Kidney tubule cell (primary cell): Measurements from ENCODE around the gene PRDM1.
"Not testable (repeated sequence)": the region's sequence is repeated elsewhere in the genome, so short reads cannot be mapped to it uniquely, and the experiment has no call there.

Experiments used
- DNase-seq: peaks from one replicate; pipeline ENCODE4 v3.0.0-alpha.2; 2018; ENCODE audit warnings: low spot score

The PRDM1 gene

DNA sequence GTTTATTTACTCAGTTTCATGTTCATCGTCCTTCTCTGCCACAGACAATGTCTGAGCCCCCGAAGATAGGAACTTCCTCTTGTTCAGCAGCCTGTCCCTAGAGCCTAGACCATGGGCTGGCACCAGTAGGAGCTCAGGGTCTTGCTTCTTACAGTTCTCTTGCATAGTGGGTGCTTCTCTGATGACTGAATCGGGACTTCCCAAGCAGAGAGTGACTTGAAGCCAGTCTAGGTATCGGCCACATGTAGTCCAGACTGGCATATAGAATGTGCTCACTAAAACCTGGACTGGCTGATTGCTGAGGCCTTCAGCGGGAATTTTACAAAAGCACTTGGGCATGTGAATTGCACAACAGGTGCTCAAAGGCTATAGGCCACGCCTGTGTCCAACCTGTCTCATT is 52.0 kb downstream of the PRDM1 start:
- no peak for DNase-seq

DNA sequence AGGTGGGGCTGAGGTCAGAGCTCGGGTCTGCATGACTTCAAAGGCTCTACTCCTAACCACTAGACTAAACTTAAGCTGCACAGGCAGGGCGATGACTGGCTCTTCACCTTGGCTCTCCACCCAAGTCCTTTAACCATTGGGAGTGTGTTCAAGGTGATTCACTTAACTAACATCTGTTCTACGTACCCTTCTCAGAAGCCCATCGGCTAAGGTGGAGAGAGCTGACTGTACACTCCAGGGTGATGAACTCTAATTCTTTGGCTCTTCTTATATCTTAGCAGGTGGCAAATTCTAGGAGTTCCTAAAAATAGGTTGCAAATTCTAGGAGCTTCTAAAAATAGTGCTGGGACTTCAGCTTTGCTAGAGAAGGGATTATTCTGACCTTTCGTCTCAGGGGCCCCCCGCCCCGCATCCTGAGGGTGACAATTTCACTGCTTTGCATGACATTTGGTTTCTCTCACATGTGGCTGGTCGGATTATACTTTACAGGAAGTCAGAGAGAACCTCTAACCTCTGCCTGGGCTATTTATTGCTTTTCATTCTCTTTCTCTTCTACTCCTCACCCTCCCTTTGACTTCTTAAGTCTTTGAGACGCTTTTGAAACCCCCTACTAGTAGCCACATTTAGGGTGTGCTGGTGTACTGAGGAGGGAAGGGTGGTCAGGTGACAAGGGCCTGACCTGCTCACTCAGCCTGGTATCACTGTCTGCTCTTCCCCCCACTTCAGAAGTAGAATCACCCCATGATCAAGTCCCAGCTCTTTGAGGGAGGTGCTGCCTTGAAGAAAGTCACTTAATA is 55.5 kb downstream of the PRDM1 start:
- DNase-seq, result peak; percentile 48

DNA sequence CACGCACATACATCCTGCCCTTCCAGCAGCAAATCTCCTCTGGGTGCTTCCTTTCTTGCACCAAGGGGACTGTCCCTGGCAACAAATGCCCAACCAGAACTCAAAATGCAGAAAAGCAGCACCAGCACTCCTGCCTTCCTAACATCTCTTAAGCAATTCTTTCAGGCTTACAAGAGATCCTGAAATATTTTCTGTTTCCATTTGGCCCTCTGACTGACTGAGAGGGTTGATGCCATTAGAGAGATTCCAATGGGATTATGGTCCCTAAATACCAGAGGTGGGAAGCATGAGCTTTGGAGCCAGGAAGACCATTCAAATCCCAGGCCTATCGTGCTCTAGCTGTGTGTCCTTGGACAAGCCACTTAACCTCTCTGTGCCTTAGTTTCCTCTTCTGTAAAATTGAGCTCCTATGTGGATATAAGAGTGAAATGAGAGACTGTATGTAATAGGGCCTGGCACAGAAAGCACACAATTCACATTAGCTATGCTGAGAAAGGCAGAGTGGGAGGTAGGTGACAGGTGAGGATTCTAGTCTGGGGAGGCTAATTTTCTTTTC is 56.8 kb downstream of the PRDM1 start:
- DNase-seq, result no peak

DNA sequence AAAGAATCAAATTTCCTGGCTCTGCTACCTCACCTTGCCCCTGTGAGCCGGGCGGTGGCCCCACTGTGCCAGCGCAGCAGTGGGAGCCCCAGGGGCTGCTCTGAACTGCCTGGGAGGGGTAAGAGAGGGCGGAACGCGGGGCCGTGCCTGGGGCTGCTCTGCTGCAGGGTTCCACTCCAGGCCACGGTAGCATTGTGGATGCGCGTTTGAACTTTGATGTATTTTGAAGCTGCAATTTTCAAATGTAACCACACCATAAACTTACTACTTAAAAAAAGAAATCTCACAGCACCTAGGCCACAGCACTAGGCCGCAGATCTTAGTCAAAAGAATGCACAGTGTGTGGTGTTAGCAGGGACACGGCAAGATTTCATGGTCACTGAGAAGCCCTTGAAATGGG is 57.5 kb downstream of the PRDM1 start:
- DNase-seq, result no peak

DNA sequence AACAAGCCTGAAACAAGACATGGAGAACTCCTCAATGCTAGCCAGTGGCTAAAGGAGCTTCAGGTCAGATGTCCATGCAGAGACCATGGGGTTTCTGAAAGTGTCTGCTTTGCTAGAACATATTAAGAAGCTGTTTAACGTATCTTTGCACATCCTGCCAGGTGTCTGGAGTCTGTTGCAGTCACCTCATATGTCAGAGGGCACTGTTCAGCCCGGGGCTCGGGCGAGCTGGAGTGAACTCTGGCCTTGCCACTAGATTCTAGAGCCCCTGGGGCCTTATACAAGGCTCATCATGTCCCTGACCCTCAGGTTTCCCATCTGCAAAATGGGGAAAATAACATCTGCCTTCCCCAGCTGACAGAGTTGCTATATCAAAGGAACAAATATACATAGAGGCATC is 59.0 kb downstream of the PRDM1 start:
- DNase-seq, result no peak

DNA sequence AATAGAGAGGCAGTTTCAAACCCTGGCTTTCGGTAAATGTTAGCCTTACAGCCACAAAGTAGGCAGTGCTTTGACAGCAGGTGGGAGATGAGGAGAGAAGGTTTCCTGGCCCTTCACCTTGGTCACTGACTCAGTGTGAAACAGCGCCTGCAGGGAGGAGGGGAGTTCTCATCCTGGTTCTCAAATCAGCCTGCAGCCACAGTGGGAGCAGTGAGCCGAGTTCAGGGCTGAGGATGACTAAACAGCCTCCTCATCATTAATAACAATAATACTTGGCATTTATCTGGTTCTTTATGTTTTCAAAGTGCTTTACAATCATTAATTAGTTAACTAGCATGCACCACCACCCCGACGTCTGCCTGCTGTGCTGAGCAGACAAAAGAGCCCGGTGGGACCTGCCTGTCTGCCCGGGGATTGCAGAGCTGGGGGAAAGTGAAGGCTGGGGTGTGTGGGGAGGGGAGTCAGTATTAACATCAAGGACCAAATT is 59.6 kb downstream of the PRDM1 start:
- peak; percentile 80 for DNase-seq

DNA sequence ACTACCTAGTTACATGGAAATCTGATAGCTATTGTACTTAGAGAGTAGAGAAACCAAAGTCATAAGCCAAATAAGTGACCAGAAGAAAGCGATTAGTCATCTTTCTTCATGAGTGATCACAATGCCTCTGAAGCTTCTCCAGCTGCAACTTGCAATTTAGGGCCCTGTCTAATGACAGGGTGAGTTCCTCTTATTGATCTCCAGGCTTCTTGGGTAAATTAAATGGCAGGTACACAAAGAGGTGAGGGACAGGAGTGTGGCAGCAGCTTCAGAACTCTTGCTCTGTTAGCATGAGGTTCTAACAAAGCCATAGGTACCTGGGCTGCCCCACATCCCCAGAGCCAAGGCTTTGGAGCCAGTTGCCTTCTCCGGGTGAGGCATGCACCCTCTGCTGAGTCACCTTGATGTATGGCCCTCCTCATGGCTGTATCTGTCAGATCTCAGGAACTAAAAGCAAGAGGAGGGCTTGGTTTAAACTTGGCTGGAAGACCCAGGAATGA is 60.8 kb downstream of the PRDM1 start:
- peak; percentile 80 for DNase-seq

DNA sequence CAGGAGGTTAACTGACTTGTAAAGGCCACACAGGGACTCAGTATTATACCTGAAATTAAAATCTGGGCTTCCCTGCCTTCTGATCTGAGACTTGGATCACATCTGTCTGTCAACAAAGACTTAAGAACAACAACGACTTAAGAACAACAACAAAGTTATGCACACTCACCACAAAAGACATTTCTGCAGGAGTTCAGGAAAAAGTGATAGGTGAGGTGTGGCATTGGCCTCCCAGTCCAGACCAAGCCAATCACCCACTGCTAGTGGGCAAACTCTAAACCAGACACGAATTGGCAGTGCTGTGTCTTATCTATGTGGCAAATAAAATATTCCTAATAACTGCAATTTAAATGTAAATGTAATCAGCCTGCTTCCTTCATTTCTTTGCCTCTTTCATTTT is 61.3 kb downstream of the PRDM1 start:
- DNase-seq, result peak; percentile 15

DNA sequence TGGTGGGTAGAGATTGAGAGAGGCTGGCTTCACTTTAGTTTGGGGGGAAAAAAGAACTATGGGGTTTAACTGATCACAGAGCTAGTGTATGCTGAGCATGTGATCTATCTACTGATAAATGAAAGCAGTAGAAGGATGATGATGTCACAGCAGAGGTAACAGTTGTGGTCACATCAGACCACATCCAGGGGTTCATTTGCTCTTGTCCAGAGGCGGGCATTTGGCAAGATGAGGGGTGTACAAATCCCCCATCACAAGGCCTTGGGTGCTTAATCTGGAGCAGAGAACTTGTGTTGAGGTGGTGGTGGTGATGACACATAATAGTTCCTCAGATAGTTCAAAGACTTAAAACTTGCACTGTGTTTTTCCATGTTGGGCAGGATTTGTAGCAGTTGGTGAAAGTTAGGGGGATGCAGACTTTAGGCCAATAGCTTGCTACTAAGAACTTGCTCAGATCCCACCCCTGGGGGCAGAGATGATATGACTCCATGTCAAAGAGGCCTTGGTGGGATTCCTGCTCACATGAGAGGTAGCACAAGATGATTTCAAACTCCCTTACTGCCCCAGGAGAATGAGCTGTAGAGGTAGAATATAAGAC is 63.4 kb downstream of the PRDM1 start:
- DNase-seq, result no peak

DNA sequence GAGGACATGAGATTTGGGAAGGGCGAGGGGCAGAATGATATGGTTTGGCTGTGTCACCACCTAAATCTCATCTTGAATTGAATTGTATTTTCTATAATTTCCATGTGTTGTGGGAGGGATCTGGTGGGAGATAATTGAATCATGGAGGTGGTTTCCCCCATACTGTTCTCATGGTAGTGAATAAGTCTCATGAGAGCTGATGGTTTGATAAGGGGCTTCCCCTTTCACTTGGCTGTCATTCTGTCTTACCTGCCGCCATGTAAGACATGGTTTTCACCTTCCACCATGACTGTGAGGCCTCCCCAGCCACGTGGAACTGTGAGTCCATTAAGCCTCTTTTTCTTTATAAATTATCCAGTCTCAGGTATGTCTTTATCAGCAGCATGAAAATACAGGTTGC is 66.3 kb downstream of the PRDM1 start:
- not testable (repeated sequence) for DNase-seq

DNA sequence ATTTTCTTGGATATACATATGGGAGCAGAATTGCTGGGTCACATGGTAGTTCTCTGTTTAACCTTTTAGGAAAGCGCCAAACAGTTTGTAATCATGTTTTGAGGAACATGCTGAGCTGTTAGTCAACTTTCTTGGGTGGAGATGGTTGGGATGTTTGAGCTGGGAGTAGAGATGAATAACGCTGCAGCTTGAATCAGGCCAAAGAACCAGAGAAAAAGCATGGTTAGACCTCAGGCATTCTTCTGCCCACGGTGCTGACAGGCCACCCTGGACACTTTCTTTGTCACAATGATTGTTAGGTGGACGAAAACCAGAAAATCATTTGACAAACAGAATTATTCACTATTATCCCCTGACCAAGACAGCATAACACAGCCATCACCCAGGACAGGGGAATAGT is 66.8 kb downstream of the PRDM1 start:
- no peak for DNase-seq

DNA sequence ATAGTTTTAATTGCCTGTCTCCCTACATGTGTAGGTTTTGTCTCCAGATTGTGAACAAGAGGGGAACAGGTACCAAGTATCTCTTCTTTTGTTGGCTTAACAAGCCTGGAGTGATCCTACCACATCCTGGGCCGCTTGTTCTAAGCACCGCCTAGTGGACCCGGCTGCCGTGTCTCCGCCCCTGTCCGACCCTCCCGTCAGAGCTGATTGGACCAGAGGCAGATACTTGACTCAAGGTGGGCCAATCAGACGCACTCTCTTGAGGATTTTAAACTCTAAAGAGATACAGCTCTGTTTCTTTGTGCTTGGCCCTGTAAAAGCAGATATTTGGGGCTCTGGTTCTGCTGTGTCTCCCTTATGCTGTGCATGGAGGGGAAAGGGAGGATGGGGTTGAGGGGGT is 68.2 kb downstream of the PRDM1 start:
- no peak for DNase-seq

DNA sequence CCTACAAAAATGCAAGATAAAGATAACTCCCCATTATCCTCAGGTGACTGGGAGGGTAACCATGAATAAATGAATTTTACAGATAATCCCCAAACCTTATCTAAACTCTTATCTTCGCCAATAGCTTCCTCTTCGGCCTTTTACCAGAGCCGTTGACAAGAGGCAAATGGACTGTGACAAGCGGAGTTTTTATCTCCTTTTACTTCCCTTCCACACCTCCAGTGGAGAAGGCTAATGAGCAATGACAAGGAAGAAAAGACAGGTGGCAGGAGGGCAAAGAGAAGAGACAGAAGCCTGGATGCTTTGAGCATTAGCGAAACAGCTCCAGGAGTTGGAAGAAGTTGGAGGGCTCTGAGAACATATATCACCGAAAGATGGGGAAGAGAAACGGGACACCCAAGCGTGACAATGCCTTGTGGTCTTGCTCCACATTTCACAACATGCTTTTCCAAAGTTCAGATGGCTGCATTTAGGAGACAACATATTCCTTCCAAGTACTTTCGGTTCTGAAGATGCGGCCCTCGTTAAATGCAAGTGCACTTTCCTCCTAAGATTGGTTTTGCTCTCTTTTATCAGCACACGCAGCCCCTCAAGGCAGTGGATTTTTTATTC is 69.2 kb downstream of the PRDM1 start:
- DNase-seq, result no peak

DNA sequence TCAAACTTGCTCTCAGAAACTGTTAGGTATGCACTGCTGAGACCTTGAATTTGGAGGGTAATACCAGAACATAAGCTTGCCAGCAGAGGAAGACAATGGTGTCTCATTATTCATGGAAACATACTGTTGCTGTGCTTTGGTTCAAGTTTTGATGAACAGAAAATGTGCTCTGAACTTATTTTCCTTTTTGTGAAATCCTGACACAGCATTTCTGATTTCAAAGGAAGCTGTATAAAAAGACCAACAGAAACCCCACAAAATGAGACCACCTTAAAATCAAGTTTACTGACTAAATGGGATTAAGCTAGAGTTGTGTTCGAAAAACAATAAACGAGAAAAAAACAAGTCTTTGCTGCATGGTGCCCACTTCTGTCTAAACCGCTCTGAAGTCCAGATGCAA is 70.3 kb downstream of the PRDM1 start:
- no peak for DNase-seq

DNA sequence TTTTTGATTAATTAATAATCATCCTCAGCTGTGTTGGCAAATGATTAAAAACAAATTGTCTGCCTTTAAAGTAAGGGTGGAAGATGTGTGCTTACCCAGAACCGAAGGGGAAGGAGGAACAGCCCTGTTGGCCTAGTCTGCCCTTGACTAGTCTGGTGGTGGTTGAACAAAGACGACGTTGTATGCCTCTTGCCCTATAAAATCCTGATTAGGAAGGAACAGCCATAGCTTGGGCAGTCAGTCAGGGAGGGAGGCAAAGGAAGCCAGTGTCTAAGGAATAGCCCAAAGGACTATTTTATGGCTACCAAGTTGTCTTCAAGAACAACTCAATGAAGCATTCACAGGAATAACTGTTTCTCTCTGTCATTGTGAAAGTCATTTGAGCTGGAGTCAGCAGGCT is 70.7 kb downstream of the PRDM1 start:
- DNase-seq, result peak; percentile 22

DNA sequence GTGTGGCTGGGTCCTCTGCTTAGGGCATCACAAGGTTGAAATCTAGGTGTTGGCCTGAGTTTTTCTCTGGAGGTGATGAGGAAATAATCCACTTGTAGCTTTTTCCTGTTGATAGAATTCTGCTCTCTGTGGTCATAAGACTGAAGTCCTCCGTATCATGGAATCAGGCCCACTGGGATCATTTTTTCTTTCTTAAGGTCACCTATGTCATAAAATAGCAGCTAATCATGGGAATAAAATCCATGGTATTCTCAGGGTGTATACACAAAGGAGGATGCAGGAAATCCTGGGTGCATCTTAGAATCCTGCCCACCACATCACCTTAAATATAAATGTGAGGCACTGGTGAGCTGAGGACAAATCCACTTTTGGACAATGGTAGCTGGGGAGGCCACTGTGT is 72.7 kb downstream of the PRDM1 start:
- peak; percentile 23 for DNase-seq
